K562 (cell line): ENCODE data around the gene MAP3K19.

ENCODE experiments used
- ATF7 ChIP-seq: fragments of 450-650 bp; IDR thresholded peaks from 2 replicates; pipeline ENCODE4 v1.7.1; 2014; ENCODE audit warnings: mild to moderate bottlenecking, moderate library complexity
- CREB1 ChIP-seq, 2 experiments: sonication (generic) in 1 of 2; formaldehyde crosslinking in 1 of 2; IDR thresholded peaks; 2 replicates each; pipeline versions ENCODE4 v1.6.1 to v1.8.0; 2012 to 2022; ENCODE audit warnings: inconsistent platforms in 1 of 2, mild to moderate bottlenecking in 1 of 2, missing genetic modification reagents in 1 of 2, moderate library complexity in 1 of 2
- CTBP1 ChIP-seq: fragments of 450-650 bp; IDR thresholded peaks from 2 replicates; pipeline ENCODE4 v1.6.1; 2016; ENCODE audit warnings: borderline replicate concordance
- MXD1 ChIP-seq: fragments of 250-450 bp; sonication (Bioruptor Pico); IDR thresholded peaks from 2 replicates; pipeline ENCODE4 v1.8.0; 2021; ENCODE audit warnings: borderline replicate concordance, mild to moderate bottlenecking, moderate library complexity; ENCODE audit not compliant: poor library complexity, severe bottlenecking
- MYC ChIP-seq, 2 experiments: fragments of 250-450 bp in 1 of 2; sonication (Bioruptor Pico) in 1 of 2; IDR thresholded peaks; 2 replicates each; pipeline versions ENCODE4 v1.5.1 to v1.6.1; 2012 to 2021; ENCODE audit warnings: low read depth in 2 of 2, borderline replicate concordance in 1 of 2, improper control_type of control experiment in 1 of 2, low read length in 1 of 2, mild to moderate bottlenecking in 1 of 2, moderate library complexity in 1 of 2
- POLR2A ChIP-seq: fragments of 450-650 bp; conservative IDR thresholded peaks from 2 replicates; pipeline ENCODE4 v1.6.1; 2016

GRCh38 chr2:134917888-134918525 lies 129.2 kb downstream of the MAP3K19 start:
- TF ChIP-seq CTBP1 (no peak; the same call in 1 of the 2 replicates), CREB1 (IDR thresholded peaks at IDR 0.05) (no peak), CREB1 (CRISPR knock-in tag; IDR thresholded peaks at IDR 0.05) (no peak), MXD1 (CRISPR knock-in tag) (no peak), POLR2A (peak; percentile 85), MYC (IDR thresholded peaks at IDR 0.05; ENCODE audit: low read depth, low read length) (peak; percentile 77), MYC (CRISPR knock-in tag; IDR thresholded peaks at IDR 0.05; ENCODE audit: borderline replicate concordance, low read depth) (peak; percentile 33; the same call in 1 of the 2 replicates), ATF7 (no peak)
